Right hindlimb (tissue), 1 donor: ENCODE measurements around the gene PADI2.
"Not testable (repeated sequence)": the region's sequence is repeated elsewhere in the genome, so short reads cannot be mapped to it uniquely, and the experiment has no call there.

Experiments
- DNase-seq: peaks from one replicate; pipeline ENCODE4 v3.0.0-alpha.2; 2018

PADI2 gene

GRCh38 chr1:17080085-17080759 lies 39.0 kb downstream of the PADI2 start:
- DNase-seq: no peak

GRCh38 chr1:17078991-17079868 lies 40.0 kb downstream of the PADI2 start:
- no peak for DNase-seq

GRCh38 chr1:17075470-17076255 lies 43.6 kb downstream of the PADI2 start:
- no peak for DNase-seq

- DNase-seq: no peak
Observed at GRCh38 chr1:17071794-17072193, 47.5 kb downstream of the PADI2 start.

GRCh38 chr1:17070163-17070525 lies 49.1 kb downstream of the PADI2 start:
- no peak for DNase-seq

- DNase-seq: no peak
Observed at GRCh38 chr1:17069452-17070162, 49.6 kb downstream of the PADI2 start.

GRCh38 chr1:17068789-17069188 lies 50.5 kb downstream of the PADI2 start:
- DNase-seq: no peak

- DNase-seq: no peak
Observed at GRCh38 chr1:17067465-17068240, 51.6 kb downstream of the PADI2 start.

- no peak for DNase-seq
Observed at GRCh38 chr1:17067069-17067426, 52.2 kb downstream of the PADI2 start.

- no peak for DNase-seq
Observed at GRCh38 chr1:17066361-17067068, 52.7 kb downstream of the PADI2 start.

- DNase-seq: no peak
Observed at GRCh38 chr1:17065666-17066065, 53.6 kb downstream of the PADI2 start.

GRCh38 chr1:17062751-17063150 lies 56.5 kb downstream of the PADI2 start:
- not testable (repeated sequence) for DNase-seq

GRCh38 chr1:17061892-17062291 lies 57.4 kb downstream of the PADI2 start:
- no peak for DNase-seq

GRCh38 chr1:17061486-17061885 lies 57.8 kb downstream of the PADI2 start:
- no peak for DNase-seq

GRCh38 chr1:17060306-17060749 lies 58.9 kb downstream of the PADI2 start:
- no peak for DNase-seq

GRCh38 chr1:17059391-17060305 lies 59.6 kb downstream of the PADI2 start:
- DNase-seq: peak; percentile 85

GRCh38 chr1:17056551-17056950 lies 62.7 kb downstream of the PADI2 start:
- DNase-seq: peak; percentile 34

- DNase-seq: no peak
Observed at GRCh38 chr1:17055801-17056200, 63.5 kb downstream of the PADI2 start.

- peak; percentile 99 for DNase-seq
Observed at GRCh38 chr1:17053685-17054410, 65.4 kb downstream of the PADI2 start, which contains the start of gene SDHB. TSS of gene SDHB (minus strand) at chr1:17054032. CDS start at chr1:17054019, 13 bp downstream.
